Activated naive CD8-positive, alpha-beta T cell (primary cell): Measurements from ENCODE around the gene TRIP4.
"Not testable (repeated sequence)": the region's sequence is repeated elsewhere in the genome, so short reads cannot be mapped to it uniquely, and the experiment has no call there.

Experiments used
- H3K27ac Mint-ChIP-seq: one replicate; pipeline ENCODE4 v1.8.0; 2021; ENCODE audit warnings: mixed read lengths
- H3K27me3 Mint-ChIP-seq: one replicate; pipeline ENCODE4 v1.8.0; 2021; ENCODE audit warnings: mixed read lengths
- H3K36me3 Mint-ChIP-seq: one replicate; pipeline ENCODE4 v1.8.0; 2021; ENCODE audit warnings: mixed read lengths
- H3K4me1 Mint-ChIP-seq: one replicate; pipeline ENCODE4 v1.8.0; 2021; ENCODE audit warnings: low read depth, mixed read lengths
- H3K4me3 Mint-ChIP-seq: one replicate; pipeline ENCODE4 v1.8.0; 2021; ENCODE audit warnings: mild to moderate bottlenecking, mixed read lengths
- H3K9me3 Mint-ChIP-seq: one replicate; pipeline ENCODE4 v1.8.0; 2021; ENCODE audit warnings: low read depth, mixed read lengths

Gene TRIP4

GRCh38 chr15:64387562-64388168 is at the start of gene TRIP4:
Gene TRIP4, plus strand, starts transcription at chr15:64387836. Its CDS starts 28 bp downstream, at chr15:64387864.
- H3K27ac Mint-ChIP-seq = peak within 1 kb of the TSS; percentile 97
- H3K4me3 Mint-ChIP-seq = peak within 1 kb of the TSS; percentile 100
- H3K27me3 Mint-ChIP-seq = no peaks in the 10 kb centered on the region
- no peaks in the 10 kb centered on the region for H3K36me3 Mint-ChIP-seq
- no peaks in the 10 kb centered on the region for H3K9me3 Mint-ChIP-seq
- H3K4me1 Mint-ChIP-seq = peaks cover 20% of the 10 kb centered on the region

GRCh38 chr15:64340355-64340754 is 47.3 kb upstream of the TRIP4 start:
- peak overlapping the region; percentile 10 for H3K27ac Mint-ChIP-seq

GRCh38 chr15:64341961-64342360 is 45.7 kb upstream of the TRIP4 start:
- H3K27me3 Mint-ChIP-seq = no peaks in the 10 kb centered on the region
- peaks cover 8% of the 10 kb centered on the region for H3K36me3 Mint-ChIP-seq
- H3K9me3 Mint-ChIP-seq = no peaks in the 10 kb centered on the region
- no peak overlapping the region for H3K4me3 Mint-ChIP-seq
- H3K4me1 Mint-ChIP-seq = peaks cover 26% of the 10 kb centered on the region
- no peak overlapping the region for H3K27ac Mint-ChIP-seq

More at GRCh38 chr15:64340355-64340754, 47.3 kb upstream of the TRIP4 start:
- Mint-ChIP-seq H3K4me1 (peaks cover 36% of the 10 kb centered on the region), H3K9me3 (no peaks in the 10 kb centered on the region), H3K4me3 (no peak overlapping the region), H3K27me3 (no peaks in the 10 kb centered on the region), H3K36me3 (peaks cover 6% of the 10 kb centered on the region)

- Mint-ChIP-seq H3K4me3 (no peak overlapping the region), H3K27ac (no peak overlapping the region), H3K27me3 (no peaks in the 10 kb centered on the region), H3K36me3 (peaks cover 12% of the 10 kb centered on the region), H3K4me1 (peaks cover 22% of the 10 kb centered on the region), H3K9me3 (no peaks in the 10 kb centered on the region)
These were observed 44.4 kb upstream of the TRIP4 start for GRCh38 chr15:64343222-64343621.

- peaks cover 21% of the 10 kb centered on the region for H3K4me1 Mint-ChIP-seq
- H3K9me3 Mint-ChIP-seq = no peaks in the 10 kb centered on the region
- H3K4me3 Mint-ChIP-seq = no peak overlapping the region
- H3K27ac Mint-ChIP-seq = no peak overlapping the region
- peaks cover 10% of the 10 kb centered on the region for H3K36me3 Mint-ChIP-seq
- no peaks in the 10 kb centered on the region for H3K27me3 Mint-ChIP-seq
These were observed 43.8 kb upstream of the TRIP4 start for GRCh38 chr15:64343841-64344240.

- Mint-ChIP-seq H3K36me3 (peaks cover 10% of the 10 kb centered on the region), H3K4me1 (peaks cover 21% of the 10 kb centered on the region), H3K27me3 (no peaks in the 10 kb centered on the region), H3K9me3 (no peaks in the 10 kb centered on the region), H3K27ac (no peak overlapping the region), H3K4me3 (no peak overlapping the region)
These were observed 42.9 kb upstream of the TRIP4 start for GRCh38 chr15:64344651-64345294.

- not testable (repeated sequence) for H3K27me3 Mint-ChIP-seq, H3K27ac Mint-ChIP-seq, H3K4me3 Mint-ChIP-seq, H3K36me3 Mint-ChIP-seq, H3K9me3 Mint-ChIP-seq
- H3K4me1 Mint-ChIP-seq = peaks cover 25% of the 10 kb centered on the region
These were observed 41.4 kb upstream of the TRIP4 start for GRCh38 chr15:64346242-64346641.

GRCh38 chr15:64348455-64348854 is 39.2 kb upstream of the TRIP4 start:
- peaks cover 7% of the 10 kb centered on the region for H3K36me3 Mint-ChIP-seq
- no peak overlapping the region for H3K27ac Mint-ChIP-seq

GRCh38 chr15:64349375-64349774 is 38.3 kb upstream of the TRIP4 start:
- Mint-ChIP-seq H3K4me1 (peaks cover 18% of the 10 kb centered on the region), H3K36me3 (peaks cover 6% of the 10 kb centered on the region), H3K4me3 (no peak overlapping the region), H3K27ac (no peak overlapping the region), H3K27me3 (no peaks in the 10 kb centered on the region), H3K9me3 (no peaks in the 10 kb centered on the region)

More at GRCh38 chr15:64348455-64348854, 39.2 kb upstream of the TRIP4 start:
- no peaks in the 10 kb centered on the region for H3K9me3 Mint-ChIP-seq
- H3K4me1 Mint-ChIP-seq = peaks cover 22% of the 10 kb centered on the region
- H3K27me3 Mint-ChIP-seq = no peaks in the 10 kb centered on the region
- no peak overlapping the region for H3K4me3 Mint-ChIP-seq

- Mint-ChIP-seq H3K4me3 (no peak overlapping the region), H3K27ac (no peak overlapping the region), H3K9me3 (no peaks in the 10 kb centered on the region), H3K36me3 (peaks cover 6% of the 10 kb centered on the region), H3K27me3 (no peaks in the 10 kb centered on the region), H3K4me1 (peaks cover 17% of the 10 kb centered on the region)
These were observed 36.4 kb upstream of the TRIP4 start for GRCh38 chr15:64351265-64351664.

GRCh38 chr15:64354688-64355344 is 32.8 kb upstream of the TRIP4 start:
- Mint-ChIP-seq H3K4me1 (peaks cover 20% of the 10 kb centered on the region), H3K4me3 (peak overlapping the region; percentile 94), H3K9me3 (no peaks in the 10 kb centered on the region), H3K27ac (peak overlapping the region; percentile 89), H3K27me3 (no peaks in the 10 kb centered on the region), H3K36me3 (no peaks in the 10 kb centered on the region)

- H3K27me3 Mint-ChIP-seq = no peaks in the 10 kb centered on the region
- H3K27ac Mint-ChIP-seq = peak overlapping the region; percentile 89
- H3K4me1 Mint-ChIP-seq = peaks cover 20% of the 10 kb centered on the region
- H3K9me3 Mint-ChIP-seq = no peaks in the 10 kb centered on the region
- H3K36me3 Mint-ChIP-seq = no peaks in the 10 kb centered on the region
- peak overlapping the region; percentile 94 for H3K4me3 Mint-ChIP-seq
These were observed 32.2 kb upstream of the TRIP4 start for GRCh38 chr15:64355348-64355943.

GRCh38 chr15:64355944-64356709 is 31.5 kb upstream of the TRIP4 start, which contains the start of gene CSNK1G1:
Gene CSNK1G1, minus strand, starts transcription at chr15:64356173. Its CDS starts 55,674 bp downstream, at chr15:64300499.
- H3K4me3 Mint-ChIP-seq = peak within 1 kb of the TSS; percentile 94

GRCh38 chr15:64356710-64357040 is 31.0 kb upstream of the TRIP4 start:
- H3K27me3 Mint-ChIP-seq = no peaks in the 10 kb centered on the region
- H3K9me3 Mint-ChIP-seq = no peaks in the 10 kb centered on the region
- H3K4me1 Mint-ChIP-seq = peaks cover 16% of the 10 kb centered on the region
- peak overlapping the region; percentile 94 for H3K4me3 Mint-ChIP-seq
- H3K27ac Mint-ChIP-seq = peak overlapping the region; percentile 89
- no peaks in the 10 kb centered on the region for H3K36me3 Mint-ChIP-seq

More at GRCh38 chr15:64355944-64356709, 31.5 kb upstream of the TRIP4 start, which contains the start of gene CSNK1G1:
- no peaks in the 10 kb centered on the region for H3K9me3 Mint-ChIP-seq
- H3K27ac Mint-ChIP-seq = peak within 1 kb of the TSS; percentile 89
- peaks cover 18% of the 10 kb centered on the region for H3K4me1 Mint-ChIP-seq
- no peaks in the 10 kb centered on the region for H3K36me3 Mint-ChIP-seq
- no peaks in the 10 kb centered on the region for H3K27me3 Mint-ChIP-seq
